Stimulated activated CD8-positive, alpha-beta memory T cell treated with anti-CD3 and anti-CD28 coated beads, Interleukin-12 subunit alpha, Interleukin-12 subunit beta, amount 100 ng/mL, for 24 hours (primary cell): ENCODE data around the gene CYB5D1.
"Not testable (repeated sequence)": the region's sequence is repeated elsewhere in the genome, so short reads cannot be mapped to it uniquely, and the experiment has no call there.

Source experiments
- DNase-seq: peaks from one replicate; pipeline ENCODE4 v3.0.0-alpha.2; 2020; ENCODE audit errors: extremely low read depth

Gene CYB5D1, protein sequence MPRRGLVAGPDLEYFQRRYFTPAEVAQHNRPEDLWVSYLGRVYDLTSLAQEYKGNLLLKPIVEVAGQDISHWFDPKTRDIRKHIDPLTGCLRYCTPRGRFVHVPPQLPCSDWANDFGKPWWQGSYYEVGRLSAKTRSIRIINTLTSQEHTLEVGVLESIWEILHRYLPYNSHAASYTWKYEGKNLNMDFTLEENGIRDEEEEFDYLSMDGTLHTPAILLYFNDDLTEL

DNA sequence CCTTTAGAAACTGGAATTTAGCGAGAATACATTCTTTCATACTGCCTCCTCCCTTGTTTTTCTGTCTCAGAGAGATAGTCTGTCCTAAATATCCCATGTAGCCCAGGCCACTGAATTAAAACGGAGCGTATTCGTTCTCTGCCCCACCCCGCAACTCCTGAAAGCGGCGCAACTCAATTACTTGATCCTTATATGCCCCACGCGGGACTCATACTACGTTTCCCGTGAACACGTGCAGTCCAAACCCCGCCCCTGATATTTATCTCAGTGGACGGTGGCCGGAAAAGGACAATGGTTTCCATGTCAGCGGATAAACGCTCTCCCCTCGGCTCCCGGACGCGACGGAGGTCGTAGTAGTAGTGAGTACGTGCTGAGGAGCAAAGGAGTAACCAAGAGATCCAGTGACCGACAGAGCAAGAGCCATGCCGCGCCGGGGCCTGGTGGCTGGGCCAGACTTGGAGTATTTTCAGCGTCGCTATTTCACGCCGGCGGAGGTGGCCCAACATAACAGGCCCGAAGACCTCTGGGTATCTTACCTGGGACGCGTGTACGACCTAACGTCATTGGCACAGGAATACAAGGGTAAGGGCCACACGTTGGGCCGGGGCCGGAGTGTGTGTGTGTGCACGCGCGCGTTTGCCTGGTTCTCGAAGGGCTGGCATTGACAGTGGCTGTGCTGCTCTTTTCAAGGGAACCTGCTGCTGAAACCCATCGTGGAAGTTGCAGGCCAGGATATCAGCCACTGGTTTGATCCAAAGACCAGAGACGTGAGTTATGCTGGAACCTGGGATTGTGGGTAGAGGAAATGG lies at the start of gene CYB5D1:
Gene CYB5D1 (plus strand): TSS at position 291 of the 809 bp plus-strand sequence. CDS start 132 bp downstream, at position 423.
- peak; percentile 64 for DNase-seq

DNA sequence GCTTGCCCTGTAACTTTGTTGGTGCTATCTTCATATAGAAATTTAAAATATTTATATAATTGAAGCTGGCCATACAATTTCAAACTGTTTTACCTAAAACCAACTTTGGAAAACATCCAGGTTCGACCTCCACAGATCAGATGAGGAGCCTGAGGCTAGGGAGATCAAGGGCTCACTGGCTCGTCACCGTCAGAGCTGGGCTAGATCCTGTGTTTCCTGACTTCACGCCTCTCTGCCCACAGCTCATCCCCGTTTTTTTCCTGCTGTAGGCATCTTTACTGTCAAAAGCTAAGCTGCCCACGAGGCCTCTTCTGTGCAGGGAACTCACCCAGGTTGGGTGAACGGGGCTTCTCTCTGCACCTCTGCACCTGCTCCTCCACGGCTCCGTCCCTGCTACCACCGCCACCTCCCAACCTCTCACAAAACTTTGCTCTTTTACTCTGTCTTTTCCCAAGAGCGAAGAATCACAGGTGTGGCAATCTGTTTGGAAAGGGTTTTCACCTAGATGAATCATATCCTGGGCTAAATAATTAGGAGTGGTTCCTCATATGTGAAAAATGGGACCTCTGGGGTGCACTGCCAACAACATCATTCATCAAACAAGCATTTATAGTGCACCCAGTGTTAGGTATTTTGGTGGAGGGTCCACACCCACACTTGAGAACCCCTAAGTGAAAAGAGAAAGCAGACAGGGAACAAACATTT lies 48.6 kb upstream of the CYB5D1 start:
- DNase-seq = no peak

DNA sequence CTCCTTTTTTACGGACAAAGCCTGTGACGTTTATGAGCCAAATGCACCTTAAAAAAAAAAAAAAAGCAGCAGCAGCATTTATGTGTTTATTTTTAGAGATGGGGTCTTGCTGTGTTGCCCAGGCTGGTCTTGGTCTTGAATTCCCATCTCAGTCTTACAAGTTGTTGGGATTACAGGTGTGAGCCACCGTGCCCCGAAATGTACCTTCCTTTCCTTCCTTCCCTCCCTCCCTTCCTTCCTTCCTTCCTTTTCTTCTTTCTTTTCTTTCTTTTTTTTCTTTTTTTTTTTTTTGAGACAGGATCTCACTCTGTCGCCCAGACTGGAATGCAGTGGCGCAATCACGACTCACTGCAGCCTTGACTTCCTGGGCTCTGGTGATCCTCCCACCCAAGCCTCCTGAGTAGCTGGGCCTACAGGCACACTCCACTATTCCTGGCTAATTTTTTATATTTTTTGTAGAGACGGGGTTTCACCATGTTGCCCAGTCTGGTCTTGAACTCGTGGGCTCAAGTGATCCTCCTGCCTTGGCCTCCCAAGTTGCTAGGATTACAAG lies 47.9 kb upstream of the CYB5D1 start:
- DNase-seq = not testable (repeated sequence)

DNA sequence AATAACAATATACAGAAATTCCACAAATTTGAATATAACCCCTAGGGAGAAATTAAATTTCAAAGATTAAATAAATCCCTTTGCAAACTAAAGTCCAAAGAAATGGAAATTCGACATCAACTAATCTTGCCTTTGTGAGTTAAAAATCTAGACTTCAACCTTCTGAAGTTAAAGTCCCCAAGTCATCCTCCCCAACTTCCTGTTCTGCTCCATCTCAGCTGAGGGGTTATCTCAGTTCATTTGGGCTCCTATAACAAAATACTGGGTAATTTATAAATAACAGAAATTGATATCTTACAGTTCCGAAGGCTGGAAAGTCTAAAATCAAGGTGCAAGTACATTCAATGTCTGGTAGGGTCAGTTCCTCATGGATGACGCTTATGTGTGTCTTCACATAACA lies 46.6 kb upstream of the CYB5D1 start:
- DNase-seq = no peak

DNA sequence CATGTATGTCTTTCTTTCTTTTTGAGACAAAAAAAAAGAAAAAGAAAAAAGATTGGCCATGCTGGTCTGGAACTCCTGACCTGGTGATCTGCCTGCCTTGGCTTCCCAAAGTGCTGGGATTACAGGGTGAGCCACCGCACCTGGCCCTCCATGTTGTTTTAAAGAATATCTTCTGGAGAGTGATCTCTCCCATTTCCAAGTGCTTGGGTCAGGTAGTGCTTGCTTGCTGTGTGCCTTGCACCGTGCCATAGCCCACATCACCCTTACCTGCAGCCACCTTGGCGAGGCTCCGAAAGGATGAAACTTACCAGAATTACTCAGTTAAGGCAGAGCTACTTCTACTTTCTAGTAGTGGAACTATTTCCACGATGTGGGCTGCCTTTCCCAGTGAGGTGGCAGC lies 42.8 kb upstream of the CYB5D1 start:
- no peak for DNase-seq

DNA sequence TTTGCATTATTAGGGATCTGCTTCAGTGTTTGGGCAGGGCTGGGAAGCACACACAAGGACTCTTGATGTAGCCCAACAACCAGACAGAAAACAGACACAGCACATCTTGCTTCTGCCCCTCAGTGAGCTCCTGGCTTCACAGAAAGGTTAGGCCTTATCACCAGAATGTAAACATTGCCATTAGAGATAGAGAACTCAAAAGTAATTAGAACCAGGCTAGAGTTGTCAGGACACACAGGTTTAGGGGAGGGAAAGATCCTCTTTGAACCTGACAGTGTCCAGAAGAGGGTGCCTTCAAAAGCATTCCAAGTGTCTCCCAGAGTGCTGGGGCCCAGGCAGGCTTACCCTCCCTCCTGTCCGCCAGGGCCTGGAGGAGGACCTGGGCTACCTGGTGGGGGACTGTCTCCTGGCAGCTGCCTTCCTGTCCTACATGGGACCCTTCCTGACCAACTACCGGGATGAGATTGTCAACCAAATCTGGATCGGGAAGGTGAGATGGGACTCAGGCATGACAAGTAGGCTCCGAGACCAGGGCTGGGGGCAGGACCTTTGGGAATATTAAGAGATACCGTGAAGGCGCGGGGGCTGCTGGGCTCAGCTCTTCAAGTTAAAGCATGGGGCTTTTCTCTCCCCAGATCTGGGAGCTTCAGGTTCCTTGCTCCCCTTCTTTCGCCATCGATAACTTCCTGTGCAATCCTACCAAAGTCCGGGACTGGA lies 40.7 kb upstream of the CYB5D1 start:
- no peak for DNase-seq

DNA sequence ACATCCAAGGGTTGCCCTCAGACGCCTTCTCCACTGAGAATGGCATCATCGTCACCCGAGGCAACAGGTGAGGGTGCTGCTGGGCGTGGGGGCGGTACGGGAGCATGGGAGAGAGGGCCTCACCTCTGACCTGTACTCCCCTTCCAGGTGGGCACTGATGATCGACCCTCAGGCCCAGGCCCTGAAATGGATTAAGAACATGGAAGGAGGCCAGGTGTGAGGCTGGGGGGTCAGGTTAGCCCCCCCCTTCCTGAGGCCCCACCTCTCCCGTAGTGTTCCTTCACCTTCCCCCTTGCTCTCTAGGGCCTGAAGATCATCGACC lies 40.2 kb upstream of the CYB5D1 start:
- no peak for DNase-seq

DNA sequence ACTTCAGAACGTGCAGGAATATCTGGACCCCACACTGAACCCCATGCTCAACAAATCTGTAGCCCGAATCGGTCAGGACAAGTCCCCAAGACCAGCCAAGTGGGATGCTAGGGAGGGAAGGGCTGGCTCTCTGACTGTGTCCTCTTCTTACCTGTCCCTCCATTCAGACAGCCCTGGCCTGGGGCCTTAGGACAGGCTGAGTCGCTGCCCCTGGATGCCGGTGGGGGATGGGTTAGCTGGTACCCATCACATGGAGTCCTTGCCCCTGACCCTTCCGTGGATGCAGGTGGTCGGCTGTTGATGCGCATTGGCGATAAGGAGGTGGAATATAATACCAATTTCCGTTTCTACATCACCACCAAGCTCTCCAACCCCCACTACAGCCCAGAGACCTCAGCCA lies 39.8 kb upstream of the CYB5D1 start:
- DNase-seq = no peak

DNA sequence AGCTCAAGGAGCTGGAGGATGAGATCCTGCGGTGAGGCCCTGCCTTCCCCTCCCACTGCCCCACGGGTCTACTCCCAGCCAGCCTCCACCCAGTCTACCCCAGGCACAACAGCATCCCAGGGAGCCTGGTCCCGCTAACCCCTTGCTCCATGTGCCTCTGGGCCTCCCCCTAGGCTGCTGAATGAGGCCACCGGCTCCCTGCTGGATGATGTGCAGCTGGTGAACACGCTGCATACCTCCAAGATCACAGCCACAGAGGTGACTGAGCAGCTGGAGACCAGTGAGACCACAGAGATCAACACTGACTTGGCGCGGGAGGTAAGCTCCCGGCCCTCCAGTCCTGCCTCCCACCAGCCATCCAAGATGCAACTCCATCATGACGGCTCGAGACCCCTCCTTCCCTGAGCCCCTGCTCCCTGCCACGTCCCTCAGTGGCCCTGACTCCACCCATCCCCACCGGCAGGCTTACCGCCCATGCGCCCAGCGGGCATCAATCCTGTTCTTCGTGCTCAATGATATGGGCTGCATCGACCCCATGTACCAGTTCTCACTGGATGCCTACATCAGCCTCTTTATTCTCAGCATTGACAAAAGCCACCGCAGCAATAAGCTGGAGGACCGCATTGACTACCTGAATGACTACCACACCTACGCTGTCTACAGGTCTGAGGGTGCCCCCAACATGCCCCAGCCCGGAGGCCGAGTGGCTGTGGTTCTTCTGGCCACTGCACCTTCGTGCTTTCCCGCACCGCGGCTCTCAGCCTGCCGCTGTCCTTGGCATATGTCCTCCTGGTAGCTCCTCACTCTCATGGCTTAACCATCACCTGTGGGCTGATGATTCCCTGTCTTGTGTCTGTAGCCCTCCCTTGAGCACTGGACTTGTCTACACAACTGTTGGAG lies 38.8 kb upstream of the CYB5D1 start:
- DNase-seq = no peak

DNA sequence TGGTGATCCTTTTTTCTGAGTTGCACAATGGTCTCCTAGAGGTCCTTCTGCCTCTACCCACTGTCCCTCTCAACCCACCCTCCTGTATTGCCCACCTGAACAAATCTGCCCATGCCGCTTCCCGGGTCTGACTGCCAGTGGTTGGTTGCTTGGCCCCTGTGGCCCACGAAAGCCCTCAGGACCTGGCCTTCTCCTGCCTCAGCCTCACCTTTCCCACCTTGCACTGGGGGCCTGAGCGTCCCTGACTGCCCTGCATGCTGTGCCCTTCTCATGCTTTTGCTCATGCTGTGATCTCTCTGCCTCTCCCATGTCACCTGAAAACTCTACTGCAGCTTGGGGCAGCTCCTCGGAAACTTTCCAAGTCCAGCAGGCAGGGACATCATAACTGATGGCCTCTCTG lies 37.6 kb upstream of the CYB5D1 start:
- DNase-seq = no peak

DNA sequence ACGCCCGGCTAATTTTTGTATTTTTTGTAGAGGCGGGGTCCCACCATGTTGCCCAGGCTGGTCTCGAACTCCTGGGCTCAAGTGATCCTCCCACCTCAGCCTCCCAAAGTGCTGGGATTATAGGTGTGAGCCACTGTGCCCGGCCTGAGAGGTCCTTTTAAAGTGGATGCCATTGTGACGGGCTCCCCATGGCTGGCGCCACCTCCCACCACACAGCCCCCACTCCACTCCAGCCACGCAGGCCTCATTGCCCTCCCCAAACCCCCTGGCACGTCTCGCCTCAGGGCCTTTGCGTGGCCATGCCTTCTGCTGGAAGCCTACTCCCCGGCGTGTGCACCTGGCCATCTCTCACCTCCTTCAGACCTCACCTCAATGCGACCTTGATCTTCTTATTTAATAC lies 35.7 kb upstream of the CYB5D1 start:
- no peak for DNase-seq

DNA sequence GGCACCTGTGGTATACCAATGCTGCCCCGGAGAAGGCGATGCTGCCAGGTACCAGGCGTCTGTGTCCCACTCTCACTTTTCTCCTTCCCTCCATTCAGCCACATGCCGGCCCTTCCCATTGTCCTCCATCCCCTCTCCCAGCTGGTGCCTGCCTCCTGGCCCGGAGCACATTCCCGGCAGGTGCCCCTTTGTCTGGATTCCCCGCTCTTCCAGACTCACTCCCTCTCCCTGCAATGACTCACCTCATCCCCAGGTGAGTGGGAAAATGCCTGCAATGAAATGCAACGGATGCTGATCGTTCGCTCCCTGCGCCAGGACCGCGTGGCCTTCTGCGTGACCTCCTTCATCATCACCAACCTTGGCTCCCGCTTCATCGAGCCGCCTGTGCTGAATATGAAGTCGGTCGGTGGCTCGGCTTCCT lies 34.2 kb upstream of the CYB5D1 start:
- no peak for DNase-seq

DNA sequence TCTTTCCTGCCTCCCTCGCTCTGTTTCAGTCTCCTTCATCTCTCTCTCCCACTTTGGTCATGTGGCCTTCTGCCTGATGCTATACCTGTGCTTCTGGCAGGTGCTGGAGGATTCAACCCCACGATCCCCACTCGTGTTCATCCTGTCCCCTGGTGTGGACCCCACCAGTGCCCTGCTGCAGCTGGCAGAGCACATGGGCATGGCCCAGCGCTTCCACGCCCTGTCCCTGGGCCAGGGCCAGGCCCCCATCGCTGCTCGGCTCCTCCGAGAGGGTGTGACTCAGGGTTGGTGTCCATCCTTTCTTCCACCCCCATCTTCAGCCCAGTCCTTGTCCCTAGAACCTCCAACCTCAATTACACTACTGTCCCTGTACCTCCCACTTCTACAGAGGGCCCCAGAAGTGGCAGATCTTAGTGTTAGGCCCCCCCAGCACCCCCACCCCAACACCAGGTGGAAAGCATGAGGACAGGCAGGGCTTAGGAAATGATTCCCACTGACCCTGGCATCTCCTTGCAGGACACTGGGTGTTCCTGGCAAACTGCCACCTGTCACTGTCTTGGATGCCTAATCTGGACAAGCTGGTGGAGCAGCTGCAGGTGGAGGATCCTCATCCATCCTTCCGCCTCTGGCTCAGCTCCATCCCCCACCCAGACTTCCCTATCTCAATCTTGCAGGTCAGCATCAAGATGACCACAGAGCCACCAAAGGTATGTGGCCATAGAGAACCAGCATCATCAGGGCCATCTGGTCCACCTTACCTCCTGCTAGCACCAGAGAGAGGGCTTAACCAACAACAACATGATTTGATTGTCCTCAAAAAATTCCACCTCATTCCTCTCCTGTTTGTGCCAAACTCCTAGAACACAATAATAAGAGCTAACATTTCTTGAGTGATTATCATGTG lies 33.5 kb upstream of the CYB5D1 start:
- DNase-seq = no peak

DNA sequence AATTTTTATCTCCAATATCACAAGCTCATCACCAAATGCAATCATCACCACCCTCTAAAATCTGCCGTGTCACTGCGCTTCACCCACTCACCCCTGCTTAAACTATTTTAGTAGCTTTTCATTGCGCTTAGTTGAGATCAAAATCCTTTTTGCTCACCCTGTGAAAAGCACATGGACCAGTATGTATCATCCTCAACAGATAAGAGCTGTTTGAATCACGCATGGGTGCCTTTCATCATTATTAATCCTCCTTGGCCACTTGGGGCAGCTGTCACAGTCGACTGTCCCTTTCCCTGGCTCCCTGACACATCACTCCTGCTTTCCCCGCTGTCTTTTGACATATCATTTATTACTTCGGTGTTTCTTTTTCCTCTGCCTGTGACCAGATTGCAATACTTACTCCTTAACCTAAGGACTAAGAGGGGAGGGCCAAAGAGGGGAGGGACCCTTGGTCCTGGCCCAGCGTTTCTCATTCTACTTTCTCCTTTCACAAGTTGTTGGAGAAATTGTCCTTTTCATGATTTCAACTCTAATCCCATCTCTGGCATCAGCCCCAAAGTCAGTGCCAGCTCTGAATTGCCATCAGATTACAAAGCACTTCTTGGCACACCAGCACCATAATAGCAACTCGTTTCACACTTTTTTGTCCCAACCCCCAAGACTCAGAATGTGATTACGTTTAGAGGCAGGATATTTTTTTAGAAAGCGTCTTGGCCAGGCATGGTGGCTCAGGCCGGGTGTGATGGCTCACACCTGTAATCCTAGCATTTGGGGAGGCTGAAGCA lies 32.4 kb upstream of the CYB5D1 start:
- no peak for DNase-seq

DNA sequence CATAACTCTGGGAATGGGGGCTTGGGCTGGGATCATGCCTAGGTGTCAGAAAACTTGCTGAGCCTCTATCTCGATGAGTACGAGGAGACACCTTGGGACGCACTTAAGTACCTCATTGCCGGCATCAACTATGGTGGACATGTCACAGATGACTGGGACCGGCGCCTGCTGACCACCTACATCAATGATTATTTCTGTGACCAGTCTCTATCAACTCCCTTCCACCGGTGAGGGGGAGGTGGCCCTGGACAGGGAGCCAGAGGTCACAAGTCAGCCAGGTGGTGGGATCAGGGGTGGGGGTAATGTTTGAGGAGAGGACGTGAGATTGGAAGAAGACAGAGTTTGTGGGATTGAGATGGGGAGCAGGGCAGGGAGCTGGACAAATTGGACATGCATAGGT lies 27.2 kb upstream of the CYB5D1 start:
- no peak for DNase-seq

DNA sequence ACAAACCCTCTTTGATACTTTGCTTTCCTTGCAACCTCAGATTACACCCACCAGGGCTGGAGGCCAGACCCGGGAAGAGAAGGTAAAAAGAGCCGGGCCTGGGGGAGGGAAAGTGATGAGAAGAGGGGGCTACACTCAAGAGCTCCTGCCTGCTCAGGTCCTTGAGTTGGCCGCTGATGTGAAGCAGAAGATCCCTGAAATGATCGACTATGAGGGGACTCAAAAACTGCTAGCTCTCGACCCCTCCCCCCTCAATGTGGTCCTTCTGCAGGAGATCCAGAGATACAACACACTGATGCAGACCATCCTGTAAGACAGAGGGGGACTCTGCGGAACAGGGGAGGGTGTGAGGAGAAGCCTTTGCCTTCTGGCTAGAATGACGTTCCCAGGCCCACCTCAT lies 26.6 kb upstream of the CYB5D1 start:
- DNase-seq = no peak

DNA sequence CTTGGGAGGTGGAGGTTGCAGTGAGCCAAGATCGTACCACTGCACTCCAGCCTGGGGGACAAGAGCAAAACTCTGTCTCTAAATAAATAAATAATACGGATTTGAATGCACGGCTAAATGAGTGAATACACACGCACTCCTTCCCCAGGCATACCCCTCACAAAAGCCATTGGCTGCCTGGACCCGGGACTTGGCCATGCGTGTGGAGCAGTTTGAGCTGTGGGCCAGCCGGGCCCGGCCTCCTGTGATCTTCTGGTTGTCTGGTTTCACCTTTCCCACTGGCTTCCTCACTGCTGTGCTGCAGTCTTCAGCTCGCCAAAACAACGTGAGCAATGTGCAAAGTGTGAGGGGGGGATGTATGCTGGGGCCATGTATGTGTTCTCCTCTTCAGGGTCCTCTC lies 25.4 kb upstream of the CYB5D1 start:
- DNase-seq = no peak

DNA sequence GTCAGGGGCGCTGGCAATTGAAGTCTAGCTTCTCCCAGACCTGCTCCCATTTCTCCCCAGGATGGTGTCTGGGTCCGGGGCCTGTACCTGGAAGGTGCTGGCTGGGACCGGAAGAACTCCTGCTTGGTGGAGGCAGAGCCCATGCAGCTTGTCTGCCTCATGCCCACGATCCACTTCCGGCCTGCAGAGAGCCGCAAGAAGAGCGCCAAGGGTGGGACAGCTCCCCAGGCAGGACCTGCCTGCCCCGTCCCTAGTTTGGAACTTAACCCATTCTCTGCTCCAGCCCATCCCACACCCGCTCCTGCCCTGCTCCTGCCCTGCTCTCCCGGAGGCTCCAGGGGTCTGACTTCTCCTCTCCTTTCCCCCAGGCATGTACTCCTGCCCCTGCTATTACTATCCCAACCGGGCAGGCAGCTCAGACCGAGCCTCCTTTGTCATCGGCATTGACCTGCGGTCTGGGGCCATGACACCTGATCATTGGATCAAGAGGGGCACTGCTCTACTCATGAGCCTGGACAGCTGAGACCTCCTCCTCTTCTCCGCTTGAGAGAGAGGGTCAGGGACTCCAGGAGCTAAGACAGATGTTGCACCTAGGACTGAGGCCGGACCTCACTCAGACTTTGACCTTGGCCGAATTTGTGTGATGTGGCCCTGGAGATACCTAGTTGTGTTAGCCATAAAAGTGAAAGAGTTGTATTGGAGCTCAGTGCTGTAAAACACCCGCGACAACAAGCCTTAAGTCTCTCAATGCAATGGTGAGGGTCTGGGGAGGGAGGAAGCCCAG lies 24.6 kb upstream of the CYB5D1 start:
- DNase-seq = no peak
